NCI-H748 treated with DMSO at 0.1 percent for 48 hours (cell line): ENCODE data around the gene ARFGAP1.
A peak's percentile ranks its signal among the peaks of the same experiment; 100 is the strongest.

ENCODE experiments used
- DNase-seq: peaks from one replicate; lab custom pipeline; 2025; lab: John Stamatoyannopoulos, UW

Gene ARFGAP1

GRCh38 chr20:63272105-63273058 lies at the start of gene ARFGAP1:
TSS of gene ARFGAP1 (plus strand) at chr20:63272813. CDS start at chr20:63275581, 2,768 bp downstream.
- peak; percentile 38 for DNase-seq

GRCh38 chr20:63223121-63223825 lies 49.3 kb upstream of the ARFGAP1 start:
- DNase-seq: no peak

GRCh38 chr20:63223826-63224207 lies 48.8 kb upstream of the ARFGAP1 start:
- DNase-seq: no peak

- DNase-seq: no peak
These were observed 48.1 kb upstream of the ARFGAP1 start for GRCh38 chr20:63224412-63225081.

- no peak for DNase-seq
These were observed 47.5 kb upstream of the ARFGAP1 start for GRCh38 chr20:63225082-63225454.

- no peak for DNase-seq
These were observed 46.3 kb upstream of the ARFGAP1 start for GRCh38 chr20:63226042-63226943.

- no peak for DNase-seq
These were observed 45.4 kb upstream of the ARFGAP1 start for GRCh38 chr20:63227260-63227659.

GRCh38 chr20:63228806-63229205 lies 43.8 kb upstream of the ARFGAP1 start:
- DNase-seq: no peak

GRCh38 chr20:63230800-63231268 lies 41.8 kb upstream of the ARFGAP1 start:
- DNase-seq: no peak

- DNase-seq: no peak
These were observed 40.2 kb upstream of the ARFGAP1 start for GRCh38 chr20:63232235-63233060.

- no peak for DNase-seq
These were observed 39.6 kb upstream of the ARFGAP1 start for GRCh38 chr20:63233061-63233344.

GRCh38 chr20:63233924-63234323 lies 38.7 kb upstream of the ARFGAP1 start:
- no peak for DNase-seq

GRCh38 chr20:63234693-63235398 lies 37.8 kb upstream of the ARFGAP1 start:
- DNase-seq: no peak

GRCh38 chr20:63235399-63235983 lies 37.1 kb upstream of the ARFGAP1 start, which contains the start of gene BIRC7:
TSS of gene BIRC7 (plus strand) at chr20:63235905. CDS start at chr20:63236097, 192 bp downstream.
- DNase-seq: no peak

GRCh38 chr20:63236116-63236837 lies 36.3 kb upstream of the ARFGAP1 start:
- no peak for DNase-seq

- DNase-seq: no peak
These were observed 34.6 kb upstream of the ARFGAP1 start for GRCh38 chr20:63238031-63238430.

GRCh38 chr20:63238514-63239125 lies 34.0 kb upstream of the ARFGAP1 start:
- no peak for DNase-seq

- no peak for DNase-seq
These were observed 33.2 kb upstream of the ARFGAP1 start for GRCh38 chr20:63239431-63239830.
